ENCODE measurements around the gene METTL15. TPM values are rescaled to one million over a fixed set of nuclear protein-coding genes. Genes with fewer than 3 reads are reported as not detected.
"Not testable (repeated sequence)": the region's sequence is repeated elsewhere in the genome, so short reads cannot be mapped to it uniquely, and the experiment has no call there.

METTL15 gene
- total RNA-seq, 2 donors from 2014 or later: 8.8 to 16.8 TPM

- Histone ChIP-seq H3K27me3 (replicated peaks; ENCODE audit: insufficient read depth) (no peaks in the 10 kb centered on the region), H3K27ac (no peak overlapping the region), H3K36me3 (no peaks in the 10 kb centered on the region), H3K4me3 (no peak overlapping the region), H3K9me3 (no peaks in the 10 kb centered on the region), H3K4me1 (replicated peaks) (no peaks in the 10 kb centered on the region)
- intact Hi-C loops (cut with DNase I): no loop called here
- TF ChIP-seq POLR2AphosphoS5 (IDR thresholded peaks at IDR 0.05): no peak
- TF ChIP-seq, protein P1, sequence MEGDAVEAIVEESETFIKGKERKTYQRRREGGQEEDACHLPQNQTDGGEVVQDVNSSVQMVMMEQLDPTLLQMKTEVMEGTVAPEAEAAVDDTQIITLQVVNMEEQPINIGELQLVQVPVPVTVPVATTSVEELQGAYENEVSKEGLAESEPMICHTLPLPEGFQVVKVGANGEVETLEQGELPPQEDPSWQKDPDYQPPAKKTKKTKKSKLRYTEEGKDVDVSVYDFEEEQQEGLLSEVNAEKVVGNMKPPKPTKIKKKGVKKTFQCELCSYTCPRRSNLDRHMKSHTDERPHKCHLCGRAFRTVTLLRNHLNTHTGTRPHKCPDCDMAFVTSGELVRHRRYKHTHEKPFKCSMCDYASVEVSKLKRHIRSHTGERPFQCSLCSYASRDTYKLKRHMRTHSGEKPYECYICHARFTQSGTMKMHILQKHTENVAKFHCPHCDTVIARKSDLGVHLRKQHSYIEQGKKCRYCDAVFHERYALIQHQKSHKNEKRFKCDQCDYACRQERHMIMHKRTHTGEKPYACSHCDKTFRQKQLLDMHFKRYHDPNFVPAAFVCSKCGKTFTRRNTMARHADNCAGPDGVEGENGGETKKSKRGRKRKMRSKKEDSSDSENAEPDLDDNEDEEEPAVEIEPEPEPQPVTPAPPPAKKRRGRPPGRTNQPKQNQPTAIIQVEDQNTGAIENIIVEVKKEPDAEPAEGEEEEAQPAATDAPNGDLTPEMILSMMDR (IDR thresholded peaks at IDR 0.05): no peak
- TF ChIP-seq POLR2A (IDR thresholded peaks at IDR 0.05): no peak
- 100% methylated on average over 1 of the region's 1 CpG for WGBS
- no peak for DNase-seq (ENCODE audit: low spot score)
Observed at GRCh38 chr11:28169816-28170215, 61.6 kb downstream of the METTL15 start.

GRCh38 chr11:28170759-28171158 is 62.6 kb downstream of the METTL15 start:
- WGBS: 100% methylated on average over 4 of the region's 4 CpGs
- TF ChIP-seq POLR2A (IDR thresholded peaks at IDR 0.05): no peak

DNA sequence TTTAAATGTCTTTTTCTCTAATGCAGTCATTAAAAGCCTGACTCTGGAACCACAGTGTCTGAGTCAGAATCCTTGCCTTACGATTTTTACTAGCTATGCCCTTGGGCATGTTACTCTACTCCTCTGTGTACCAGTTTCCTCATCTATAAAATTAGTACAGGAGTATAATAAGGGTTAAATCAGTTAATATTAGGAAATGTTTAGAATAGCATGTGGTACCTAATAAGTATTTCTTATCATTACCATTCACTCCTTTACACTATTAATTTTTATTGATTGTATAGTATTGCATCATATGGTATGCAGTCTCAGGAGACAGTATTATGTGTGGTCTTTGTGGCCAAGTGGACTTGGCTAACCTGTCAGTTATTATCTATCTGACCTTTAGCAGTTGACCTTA is 68.2 kb downstream of the METTL15 start:
- TF ChIP-seq, protein P1 (IDR thresholded peaks at IDR 0.05): no peak
- no peak for TF ChIP-seq POLR2AphosphoS5 (IDR thresholded peaks at IDR 0.05)
- no peak for TF ChIP-seq POLR2A (IDR thresholded peaks at IDR 0.05)
- Histone ChIP-seq H3K4me1 (replicated peaks) (no peaks in the 10 kb centered on the region), H3K27ac (no peak overlapping the region), H3K4me3 (no peak overlapping the region), H3K27me3 (replicated peaks; ENCODE audit: insufficient read depth) (no peaks in the 10 kb centered on the region), H3K36me3 (no peaks in the 10 kb centered on the region), H3K9me3 (no peaks in the 10 kb centered on the region)
- DNase-seq (ENCODE audit: low spot score): no peak
- 59% methylated on average over 1 of the region's 1 CpG for WGBS
- intact Hi-C loops (cut with DNase I): no loop called here

More at GRCh38 chr11:28170759-28171158, 62.6 kb downstream of the METTL15 start:
- H3K27ac ChIP-seq: no peak overlapping the region
- no peak for DNase-seq (ENCODE audit: low spot score)
- no peaks in the 10 kb centered on the region for H3K4me1 ChIP-seq (replicated peaks)
- intact Hi-C loops (cut with DNase I): no loop called here
- no peaks in the 10 kb centered on the region for H3K36me3 ChIP-seq
- H3K9me3 ChIP-seq: no peaks in the 10 kb centered on the region
- no peak overlapping the region for H3K4me3 ChIP-seq
- H3K27me3 ChIP-seq (replicated peaks; ENCODE audit: insufficient read depth): no peaks in the 10 kb centered on the region

DNA sequence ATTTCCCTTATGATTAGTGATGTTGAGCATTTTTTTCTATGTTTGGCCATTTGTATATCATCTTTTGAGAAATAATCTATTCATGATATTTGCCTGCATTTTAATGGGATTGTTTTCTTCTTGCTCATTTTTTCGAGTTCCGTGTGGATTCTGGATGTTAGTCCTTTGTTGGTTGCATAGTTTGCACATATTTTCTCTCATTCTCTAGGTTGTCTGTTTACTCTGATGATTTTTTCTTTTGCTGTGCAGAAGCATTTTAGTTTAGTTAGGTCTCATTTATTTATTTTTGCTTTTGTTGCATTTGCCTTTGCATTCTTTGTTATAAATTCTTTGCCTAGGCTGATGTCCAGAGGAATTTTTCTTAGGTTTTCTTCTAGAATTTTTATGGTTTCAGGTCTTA is 87.3 kb downstream of the METTL15 start:
- H3K4me1 ChIP-seq (replicated peaks): no peaks in the 10 kb centered on the region
- TF ChIP-seq, protein P1 (IDR thresholded peaks at IDR 0.05): no peak
- no peak for TF ChIP-seq POLR2AphosphoS5 (IDR thresholded peaks at IDR 0.05)
- TF ChIP-seq POLR2A (IDR thresholded peaks at IDR 0.05): no peak
- WGBS: 95% methylated on average over 2 of the region's 2 CpGs
- H3K27ac ChIP-seq: no peak overlapping the region
- no peak for DNase-seq (ENCODE audit: low spot score)
- no peak overlapping the region for H3K4me3 ChIP-seq
- no peaks in the 10 kb centered on the region for H3K9me3 ChIP-seq
- no peaks in the 10 kb centered on the region for H3K36me3 ChIP-seq
- H3K27me3 ChIP-seq (replicated peaks; ENCODE audit: insufficient read depth): no peaks in the 10 kb centered on the region
- intact Hi-C loops (cut with DNase I): no loop called here

DNA sequence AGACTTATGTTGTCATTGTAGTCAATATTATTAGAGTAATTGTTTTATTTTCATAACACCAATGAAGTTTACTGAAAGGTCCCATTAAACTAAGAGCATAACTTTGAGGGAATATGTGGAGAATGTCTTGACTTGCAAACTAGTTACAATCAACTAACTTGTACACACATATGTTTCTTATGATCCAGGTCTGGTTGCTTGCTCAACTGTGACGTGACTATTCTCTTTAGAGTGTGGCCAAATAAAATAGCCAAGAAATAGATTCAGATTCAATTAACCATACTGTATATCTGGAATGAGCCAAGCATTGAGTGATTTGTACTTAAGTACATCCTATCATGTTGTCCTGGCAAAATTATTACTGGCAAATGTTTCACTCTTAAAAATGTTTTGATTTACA is 101.7 kb downstream of the METTL15 start:
- intact Hi-C loops (cut with DNase I): no loop called here
- DNase-seq (ENCODE audit: low spot score): no peak
- Histone ChIP-seq H3K4me3 (no peak overlapping the region), H3K4me1 (replicated peaks) (no peaks in the 10 kb centered on the region), H3K27ac (no peak overlapping the region), H3K9me3 (no peaks in the 10 kb centered on the region), H3K36me3 (no peaks in the 10 kb centered on the region), H3K27me3 (replicated peaks; ENCODE audit: insufficient read depth) (no peaks in the 10 kb centered on the region)
- WGBS: 54% methylated on average over 1 of the region's 1 CpG
- no peak for TF ChIP-seq POLR2AphosphoS5 (IDR thresholded peaks at IDR 0.05)

DNA sequence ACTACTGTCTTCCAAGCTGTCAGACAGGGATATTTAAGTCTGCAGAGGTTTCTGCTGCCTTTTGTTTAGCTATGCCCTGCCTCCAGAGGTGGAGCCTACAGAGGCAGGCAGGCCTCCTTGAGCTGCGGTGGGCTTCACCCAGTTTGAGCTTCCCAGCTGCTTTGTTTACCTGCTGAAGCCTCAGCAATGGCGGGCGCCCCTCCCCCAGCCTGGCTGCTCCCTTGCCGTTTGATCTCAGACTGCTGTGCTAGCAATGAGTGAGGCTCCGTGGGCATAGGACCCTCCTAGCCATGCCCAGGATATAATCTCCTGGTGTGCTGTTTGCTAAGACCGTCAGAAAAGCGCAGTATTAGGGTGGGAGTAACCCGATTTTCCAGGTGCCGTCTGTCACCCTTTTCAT is 113.9 kb downstream of the METTL15 start:
- WGBS: 95% methylated on average over 9 of the region's 9 CpGs
- H3K27me3 ChIP-seq (replicated peaks; ENCODE audit: insufficient read depth); intact Hi-C loops (cut with DNase I); H3K4me1 ChIP-seq (replicated peaks); DNase-seq (ENCODE audit: low spot score); H3K9me3 ChIP-seq; H3K36me3 ChIP-seq; H3K4me3 ChIP-seq; H3K27ac ChIP-seq: not testable (repeated sequence)

All from prostate gland (tissue), 2 donors.